Stimulated activated CD4-positive, alpha-beta T cell treated with anti-CD3 and anti-CD28 coated beads, Interleukin-12 subunit alpha, Interleukin-12 subunit beta, amount 100 ng/mL, for 4 hours (primary cell): Measurements from ENCODE around the gene ADA.

Experiments
- DNase-seq: peaks from one replicate; pipeline ENCODE4 v3.0.0-alpha.2; 2020

ADA gene

GRCh38 chr20:44621939-44622338, 29.6 kb downstream of the ADA start:
- DNase-seq = no peak

- no peak for DNase-seq
Measured at GRCh38 chr20:44621325-44621724, 30.2 kb downstream of the ADA start.

GRCh38 chr20:44620030-44620429, 31.5 kb downstream of the ADA start:
- DNase-seq = no peak

- no peak for DNase-seq
Measured at GRCh38 chr20:44619294-44619693, 32.2 kb downstream of the ADA start.

- DNase-seq = peak; percentile 38
Measured at GRCh38 chr20:44618318-44618731, 33.2 kb downstream of the ADA start.

GRCh38 chr20:44616604-44616964, 34.9 kb downstream of the ADA start:
- no peak for DNase-seq

GRCh38 chr20:44615876-44616603, 35.5 kb downstream of the ADA start:
- DNase-seq = no peak

- DNase-seq = no peak
Measured at GRCh38 chr20:44615169-44615791, 36.2 kb downstream of the ADA start.

GRCh38 chr20:44614525-44614924, 37.0 kb downstream of the ADA start:
- DNase-seq = no peak

- no peak for DNase-seq
Measured at GRCh38 chr20:44613575-44613974, 37.9 kb downstream of the ADA start.

- no peak for DNase-seq
Measured at GRCh38 chr20:44610313-44610962, 41.1 kb downstream of the ADA start.

- peak; percentile 85 for DNase-seq
Measured at GRCh38 chr20:44609516-44610312, 41.8 kb downstream of the ADA start.

GRCh38 chr20:44609006-44609515, 42.4 kb downstream of the ADA start:
- no peak for DNase-seq

GRCh38 chr20:44606725-44607441, 44.6 kb downstream of the ADA start:
- no peak for DNase-seq

GRCh38 chr20:44603327-44603726, 48.2 kb downstream of the ADA start:
- no peak for DNase-seq

- DNase-seq = no peak
Measured at GRCh38 chr20:44601801-44602204, 49.7 kb downstream of the ADA start.

- no peak for DNase-seq
Measured at GRCh38 chr20:44601236-44601671, 50.2 kb downstream of the ADA start.

- no peak for DNase-seq
Measured at GRCh38 chr20:44600758-44601201, 50.7 kb downstream of the ADA start.

GRCh38 chr20:44600301-44600700, 51.2 kb downstream of the ADA start:
- DNase-seq = no peak

GRCh38 chr20:44599715-44600114, 51.8 kb downstream of the ADA start:
- DNase-seq = no peak

- DNase-seq = no peak
Measured at GRCh38 chr20:44598423-44599305, 52.8 kb downstream of the ADA start.
